RPMI7951 (cell line): ENCODE results near the gene RIMBP2. TPM values are rescaled to one million over a fixed set of nuclear protein-coding genes. Genes with fewer than 3 reads are reported as not detected.

Source experiments
- DNase-seq: peaks from one replicate; pipeline ENCODE4 v3.0.0-alpha.2; 2012; ENCODE audit warnings: low read depth
- total RNA-seq: library from RNA; depleted of rRNA; stranded (reverse); fragments of >200 nt; shearing (Covaris generic); gene quantifications from 2 replicates; pipeline ENCODE4 v1.2.3, GENCODE V29; 2014

Gene RIMBP2
- total RNA-seq, 1 experiment from 2014 or later = not detected

GRCh38 chr12:130680451-130680990 is 35.6 kb downstream of the RIMBP2 start:
- no peak for DNase-seq

- no peak for DNase-seq
These were observed 38.0 kb downstream of the RIMBP2 start for GRCh38 chr12:130677957-130678558.

DNA sequence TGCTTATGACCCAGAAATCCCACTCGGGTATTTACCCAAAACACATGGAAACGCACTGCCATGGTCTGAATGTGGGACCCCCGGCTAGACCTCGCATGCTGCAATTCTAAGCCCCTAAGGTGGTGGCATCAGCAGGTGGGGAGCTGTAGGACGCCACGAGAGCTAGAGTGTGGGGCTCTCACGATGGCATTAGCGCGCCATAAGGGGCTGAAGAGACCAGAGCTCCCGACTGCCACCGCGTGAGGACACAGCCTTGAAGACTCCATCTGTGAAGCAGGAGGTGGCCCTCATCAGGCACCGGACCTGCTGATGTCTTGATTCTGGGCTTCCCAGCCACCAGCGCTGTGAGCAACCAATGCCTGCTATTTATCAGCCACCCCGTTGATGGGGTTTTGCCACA is 40.3 kb downstream of the RIMBP2 start:
- no peak for DNase-seq

GRCh38 chr12:130675121-130675520 is 41.0 kb downstream of the RIMBP2 start:
- no peak for DNase-seq

- DNase-seq = no peak
These were observed 41.4 kb downstream of the RIMBP2 start for GRCh38 chr12:130674676-130675075.

GRCh38 chr12:130673036-130673705 is 42.9 kb downstream of the RIMBP2 start:
- no peak for DNase-seq

DNA sequence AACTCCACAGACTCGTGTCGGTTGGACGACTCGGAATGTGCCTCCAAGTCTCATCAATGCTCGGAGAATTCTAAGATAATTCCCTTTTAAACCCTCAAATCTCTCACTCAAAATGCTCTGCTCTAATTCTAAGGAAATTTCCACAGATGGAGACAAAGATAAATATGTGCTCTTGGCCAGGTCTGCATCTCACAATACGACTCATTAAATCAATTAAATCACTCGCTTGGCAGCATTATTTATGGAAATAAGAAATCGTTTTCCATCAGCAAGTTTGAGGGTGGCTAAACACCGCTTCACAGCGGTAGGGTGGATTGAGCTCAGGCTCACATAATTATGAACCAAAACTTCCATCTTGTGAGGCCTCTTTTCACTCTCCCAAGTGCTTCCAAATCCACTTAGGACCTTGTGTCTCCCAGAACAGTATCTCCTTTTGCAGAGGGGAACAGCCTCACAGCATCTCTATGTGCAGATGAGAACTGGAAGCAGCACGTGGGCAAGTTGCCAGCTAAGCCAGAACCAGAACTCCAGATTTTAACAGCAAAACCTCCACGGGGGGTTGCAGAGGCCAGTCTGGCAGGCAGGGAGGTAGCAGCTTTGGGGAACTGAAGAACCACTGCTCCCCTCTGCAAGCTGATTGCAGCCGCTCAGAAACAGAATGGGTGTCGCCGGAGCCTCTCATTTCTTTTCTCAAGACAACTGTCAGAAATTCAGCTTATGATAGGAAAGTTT is 43.8 kb downstream of the RIMBP2 start:
- no peak for DNase-seq

DNA sequence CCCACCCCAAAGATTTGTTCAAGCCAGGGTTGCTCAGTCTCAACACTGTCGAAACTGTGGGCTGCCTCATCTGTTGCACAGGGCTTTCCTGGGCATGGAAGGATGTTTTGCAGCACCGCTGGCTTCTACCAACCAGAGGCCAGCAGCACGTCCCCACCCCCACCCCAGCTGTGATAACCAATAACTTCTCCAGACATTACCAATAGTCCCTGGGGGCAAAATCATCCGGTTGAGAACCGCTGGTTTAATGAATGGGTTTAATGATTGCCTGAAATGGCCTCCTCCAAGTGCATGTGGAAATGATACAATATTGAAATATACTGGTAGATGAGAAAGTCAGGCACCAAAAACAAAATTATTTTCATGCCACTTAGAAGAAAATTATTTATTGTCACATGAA is 44.5 kb downstream of the RIMBP2 start:
- no peak for DNase-seq

DNA sequence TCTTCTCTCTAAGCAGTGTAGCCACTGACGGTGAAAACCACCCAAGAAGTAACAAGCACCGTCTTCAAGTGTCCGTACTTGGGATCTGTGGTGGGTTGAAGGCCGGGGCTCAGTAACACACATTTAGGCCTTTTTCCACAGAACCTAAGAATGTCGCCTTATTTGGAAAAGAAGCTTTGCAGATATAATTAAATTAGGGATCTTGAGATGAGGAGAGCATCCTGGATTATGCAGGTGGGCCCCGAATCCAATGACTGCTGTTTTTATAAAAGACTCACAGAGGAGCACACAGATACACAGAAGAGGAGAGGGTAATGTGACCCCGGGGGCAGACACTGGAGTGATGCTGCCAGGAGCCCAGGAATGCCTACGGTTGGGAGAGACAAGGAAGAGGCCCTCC is 46.3 kb downstream of the RIMBP2 start:
- DNase-seq = no peak

GRCh38 chr12:130669205-130669557 is 46.9 kb downstream of the RIMBP2 start:
- no peak for DNase-seq

GRCh38 chr12:130668286-130669204 is 47.6 kb downstream of the RIMBP2 start:
- DNase-seq = no peak

DNA sequence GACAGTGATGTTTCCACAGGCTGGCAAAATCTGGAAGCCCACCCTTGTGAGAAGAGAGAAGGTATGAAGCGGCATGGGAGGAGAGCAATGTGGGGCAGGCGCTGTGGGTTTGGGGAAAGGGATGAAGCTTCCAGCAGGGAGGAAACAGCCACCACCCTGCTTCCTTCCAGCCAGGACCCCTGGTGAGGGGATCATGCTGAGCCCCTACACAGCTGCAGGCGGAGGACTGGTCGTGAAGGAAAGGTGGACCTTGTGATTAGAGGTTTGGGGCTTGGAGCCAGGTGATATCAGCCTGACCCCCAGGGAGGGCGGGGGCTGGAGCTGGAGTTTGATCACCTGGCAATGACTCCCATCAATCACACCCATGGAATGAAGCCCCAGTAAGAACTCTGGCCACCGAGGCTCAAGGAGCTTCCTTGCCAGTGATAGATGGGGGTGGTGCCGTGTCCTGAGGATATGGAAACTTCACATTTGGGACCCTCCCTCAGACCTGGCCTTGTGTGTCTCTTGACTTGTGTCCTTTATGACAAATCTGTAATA is 48.6 kb downstream of the RIMBP2 start:
- DNase-seq = no peak

DNA sequence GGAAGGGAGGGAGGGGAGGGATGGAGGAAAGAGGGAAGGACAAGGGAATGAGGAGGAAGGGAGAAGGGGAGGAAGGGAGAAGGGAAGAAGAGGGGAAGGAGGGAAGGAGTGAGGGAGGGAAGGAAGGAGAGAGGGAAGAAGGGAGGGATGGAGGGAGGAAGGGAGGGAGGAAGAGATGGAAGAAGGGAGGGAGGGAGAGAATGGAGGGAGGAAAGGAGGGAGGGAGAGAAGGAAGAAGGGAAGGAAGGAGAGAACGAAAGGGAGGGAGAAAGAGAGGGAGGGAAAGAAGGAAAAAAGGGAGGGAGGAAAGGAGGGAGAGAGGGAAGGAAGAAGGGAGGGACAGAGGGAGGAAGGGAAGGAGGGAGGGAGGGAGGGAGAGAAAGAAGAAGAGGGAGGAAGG is 49.5 kb downstream of the RIMBP2 start:
- no peak for DNase-seq

GRCh38 chr12:130665753-130666152 is 50.3 kb downstream of the RIMBP2 start:
- no peak for DNase-seq

GRCh38 chr12:130664772-130665171 is 51.3 kb downstream of the RIMBP2 start:
- DNase-seq = no peak

GRCh38 chr12:130664252-130664651 is 51.8 kb downstream of the RIMBP2 start:
- DNase-seq = no peak

DNA sequence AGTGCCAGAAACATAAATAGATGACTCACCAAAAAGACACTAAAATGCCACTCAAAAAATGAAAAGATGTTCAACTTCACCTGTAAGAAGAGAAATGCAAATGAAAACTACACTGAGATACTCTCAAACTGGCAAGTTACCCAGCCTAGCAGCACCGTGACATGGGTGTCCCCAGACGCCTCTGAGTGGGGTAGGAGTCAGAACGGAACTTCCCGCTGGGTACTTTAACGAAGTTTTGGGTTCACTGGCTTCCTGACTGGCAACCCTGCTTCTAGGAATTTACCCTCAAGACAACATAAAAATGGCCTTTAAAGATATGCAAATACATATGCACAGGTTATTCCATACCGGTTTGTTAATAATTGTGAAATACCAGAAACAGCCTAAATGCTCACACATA is 52.6 kb downstream of the RIMBP2 start:
- DNase-seq = no peak

- no peak for DNase-seq
These were observed 54.4 kb downstream of the RIMBP2 start for GRCh38 chr12:130661486-130662255.

- no peak for DNase-seq
These were observed 55.0 kb downstream of the RIMBP2 start for GRCh38 chr12:130661059-130661458.

- no peak for DNase-seq
These were observed 57.8 kb downstream of the RIMBP2 start for GRCh38 chr12:130658145-130658911.
